Amniotic stem cell (primary cell): ENCODE data around the gene PTGDR.
A peak's percentile ranks its signal among the peaks of the same experiment; 100 is the strongest.

Experiments
- DNase-seq: peaks from one replicate; lab custom pipeline; 2025; lab: John Stamatoyannopoulos, UW

PTGDR gene

DNA sequence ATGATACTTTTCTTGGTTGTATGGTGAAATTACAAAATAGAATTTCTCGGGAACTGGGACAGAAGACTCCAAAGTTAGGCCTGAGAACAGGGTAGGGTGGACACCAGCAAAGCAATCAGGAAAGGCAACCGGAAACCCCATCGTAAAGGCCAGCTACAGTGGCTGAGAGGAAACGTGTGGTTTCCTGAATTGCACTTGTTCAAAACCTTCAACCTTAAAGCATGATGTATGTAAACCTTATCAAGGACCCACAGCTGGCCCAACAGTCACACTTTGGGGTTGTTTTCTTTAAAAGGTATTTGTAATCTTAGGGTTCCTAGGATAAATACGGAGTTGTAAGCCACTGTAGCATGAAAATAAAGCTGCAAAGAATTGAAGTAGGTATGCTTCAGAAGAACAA, 2.2 kb upstream of the PTGDR start:
- no peak for DNase-seq

DNA sequence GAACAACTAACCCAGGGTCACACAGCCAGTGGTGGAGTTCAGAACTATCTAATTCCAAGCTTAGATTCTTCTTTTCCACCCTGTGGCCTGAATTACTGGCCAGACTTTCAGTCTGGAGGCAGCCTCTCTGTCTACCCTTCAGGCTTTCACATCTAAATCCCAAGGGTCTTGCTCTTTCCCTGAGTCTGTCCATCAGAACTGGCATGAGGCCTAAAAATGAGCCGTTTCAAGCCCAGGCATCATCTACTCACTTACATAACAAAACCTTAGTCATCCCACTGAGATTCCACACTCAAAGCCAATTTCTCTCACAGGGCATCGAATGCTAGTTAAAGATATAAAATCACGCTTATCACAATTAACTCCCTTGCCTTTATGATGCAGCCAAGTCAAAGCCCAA, 1.3 kb upstream of the PTGDR start:
- no peak for DNase-seq

DNA sequence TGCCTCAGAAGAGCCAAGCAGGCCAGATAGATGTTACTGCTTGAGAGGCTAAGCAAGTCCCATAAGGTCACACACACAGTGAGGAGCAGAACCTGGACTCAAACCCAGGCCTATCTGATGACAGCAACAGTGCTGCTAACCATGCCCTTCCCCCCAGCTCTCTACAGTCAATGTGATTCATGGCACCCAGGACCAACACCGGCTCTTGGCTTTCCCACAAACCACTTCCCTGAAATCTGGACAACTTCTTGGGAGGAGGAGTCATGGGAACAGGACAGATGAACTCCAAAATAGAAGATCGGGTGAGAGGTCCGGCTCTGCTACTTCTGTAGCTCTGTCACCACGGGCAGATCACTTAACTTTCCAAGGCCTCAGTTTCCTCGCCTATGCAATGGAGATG, 716 bp upstream of the PTGDR start:
- no peak for DNase-seq

DNA sequence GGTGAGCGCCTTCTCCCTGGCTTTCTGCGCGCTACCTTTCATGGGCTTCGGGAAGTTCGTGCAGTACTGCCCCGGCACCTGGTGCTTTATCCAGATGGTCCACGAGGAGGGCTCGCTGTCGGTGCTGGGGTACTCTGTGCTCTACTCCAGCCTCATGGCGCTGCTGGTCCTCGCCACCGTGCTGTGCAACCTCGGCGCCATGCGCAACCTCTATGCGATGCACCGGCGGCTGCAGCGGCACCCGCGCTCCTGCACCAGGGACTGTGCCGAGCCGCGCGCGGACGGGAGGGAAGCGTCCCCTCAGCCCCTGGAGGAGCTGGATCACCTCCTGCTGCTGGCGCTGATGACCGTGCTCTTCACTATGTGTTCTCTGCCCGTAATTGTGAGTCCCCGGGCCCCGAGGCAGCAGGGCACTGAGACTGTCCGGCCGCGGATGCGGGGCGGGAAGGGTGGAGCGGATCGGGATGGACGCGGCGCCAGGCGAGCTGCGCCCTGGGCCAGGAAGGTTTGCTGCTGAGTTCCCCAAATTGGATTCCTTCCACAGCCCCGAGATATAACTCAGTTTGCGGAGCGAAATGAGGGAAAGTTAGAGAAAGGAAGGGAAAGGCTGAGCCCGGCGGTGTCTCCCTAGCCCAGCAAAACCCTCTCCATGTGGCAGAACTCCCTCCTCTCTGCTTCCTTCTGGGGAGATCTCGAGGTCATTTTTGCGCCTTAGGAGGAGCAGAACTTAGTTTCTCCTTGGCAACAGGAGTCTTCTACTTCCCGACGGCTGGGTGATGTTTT, 972 bp downstream of the PTGDR start:
- DNase-seq = no peak

DNA sequence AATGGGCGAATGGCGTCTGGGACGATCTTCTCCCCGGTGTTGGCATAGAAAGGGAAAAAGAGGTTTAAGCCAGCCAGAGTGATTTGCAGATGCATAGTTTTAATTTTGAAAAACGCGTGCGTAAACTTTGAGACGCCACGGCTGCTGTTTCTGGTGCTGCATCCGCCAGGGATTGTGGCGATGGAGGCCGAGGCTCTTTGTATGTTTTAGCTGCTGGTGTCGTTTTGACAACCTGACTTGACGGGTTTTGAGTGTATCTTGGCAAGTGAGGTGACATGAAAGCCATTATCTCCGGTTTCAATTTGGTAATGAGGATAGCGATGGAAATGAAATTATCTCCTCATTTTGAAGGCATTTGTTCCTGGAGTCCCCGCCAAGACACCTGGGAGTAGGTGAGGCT, 1.6 kb downstream of the PTGDR start:
- DNase-seq = no peak

DNA sequence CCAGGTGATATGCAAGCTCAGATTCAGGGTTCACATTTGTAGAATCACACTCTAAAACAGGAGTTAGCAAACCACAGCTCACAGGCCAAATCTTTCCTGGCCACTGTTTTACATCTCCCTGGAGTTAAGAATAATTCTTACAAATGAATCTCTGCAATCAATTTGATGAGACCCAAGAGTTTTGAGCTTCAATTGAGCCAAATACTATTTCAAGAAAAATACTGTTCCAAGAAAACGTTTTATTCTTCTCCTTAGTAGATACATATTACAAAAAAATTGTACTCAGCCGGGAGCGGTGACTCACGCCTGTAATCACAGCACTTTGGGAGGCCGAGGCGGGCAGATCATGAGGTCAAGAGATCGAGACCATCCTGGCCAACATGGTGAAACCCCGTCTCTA, 2.5 kb downstream of the PTGDR start:
- DNase-seq = no peak

DNA sequence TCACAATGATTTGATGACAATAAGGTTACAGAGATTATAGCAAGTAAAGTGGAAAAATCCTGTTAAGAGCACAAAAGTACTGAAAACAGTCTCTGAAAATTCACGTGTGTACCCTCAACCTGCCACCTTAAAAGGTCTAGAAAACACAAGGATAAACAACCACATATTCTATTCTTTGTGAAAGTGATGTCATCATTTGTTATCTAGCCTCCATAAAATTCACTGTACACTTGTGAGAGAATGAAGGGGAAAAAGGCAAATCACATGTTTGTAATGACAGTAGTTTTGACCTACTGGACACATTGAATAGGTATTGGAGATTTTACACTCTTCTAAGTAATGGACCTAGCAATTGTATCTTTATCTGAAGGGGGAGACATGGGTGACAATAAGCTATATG, 4.0 kb downstream of the PTGDR start:
- DNase-seq = no peak

DNA sequence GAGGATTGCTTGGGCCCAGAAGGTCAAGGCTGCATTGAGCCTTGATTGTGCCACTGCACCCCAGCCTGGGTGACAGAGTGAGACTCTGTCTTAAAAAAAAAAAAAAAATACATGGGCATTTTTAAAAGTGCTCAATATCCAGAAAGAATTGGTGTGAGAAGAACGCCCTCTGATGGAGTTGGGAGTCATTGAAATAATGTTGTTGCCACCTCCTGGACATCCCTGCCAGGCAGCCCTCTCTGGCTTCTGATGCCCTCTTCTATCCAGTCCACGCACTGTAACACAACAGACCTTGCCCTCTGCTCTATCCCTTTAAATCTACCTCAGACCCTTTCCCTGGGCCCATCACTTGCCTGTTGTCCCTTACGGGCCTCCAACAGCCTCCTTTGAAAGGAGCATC, 4.9 kb downstream of the PTGDR start:
- DNase-seq = no peak

DNA sequence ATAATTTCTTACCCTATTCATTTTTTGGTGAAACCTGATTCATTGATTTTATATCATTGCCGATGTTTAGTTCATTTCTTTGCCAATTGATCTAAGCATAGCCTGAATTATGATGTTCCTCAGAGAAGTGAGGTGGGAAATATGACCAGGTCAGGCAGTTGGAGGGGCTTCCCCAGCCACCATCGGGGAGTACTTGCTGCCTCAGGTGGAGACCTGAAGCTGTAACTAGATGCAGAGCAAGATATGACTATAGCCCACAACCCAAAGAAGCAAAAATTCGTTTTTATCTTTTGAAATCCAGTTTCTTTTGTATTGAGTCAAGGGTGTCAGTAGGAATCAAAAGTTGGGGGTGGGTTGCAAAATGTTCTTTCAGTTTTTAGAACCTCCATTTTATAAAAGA, 7.9 kb downstream of the PTGDR start:
- no peak for DNase-seq

DNA sequence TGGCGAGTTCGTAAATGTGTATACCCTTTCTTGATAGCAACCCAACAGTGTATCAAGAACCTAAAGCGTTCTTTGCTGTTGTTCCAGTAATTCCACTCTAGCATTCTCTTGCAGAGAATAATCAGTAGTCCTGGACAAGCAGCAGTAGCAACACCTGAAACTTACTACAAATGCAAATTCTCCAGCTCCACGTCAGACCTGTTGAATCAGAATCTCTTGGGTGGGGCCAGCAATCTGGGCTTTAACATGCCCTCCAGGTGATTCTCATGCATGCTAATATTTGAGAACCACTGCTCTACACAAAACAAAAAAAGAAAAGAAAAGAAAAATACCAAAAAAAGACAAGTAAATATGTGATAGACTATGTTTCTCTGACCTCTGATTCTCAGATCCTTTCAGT, 10.1 kb downstream of the PTGDR start:
- DNase-seq = no peak

DNA sequence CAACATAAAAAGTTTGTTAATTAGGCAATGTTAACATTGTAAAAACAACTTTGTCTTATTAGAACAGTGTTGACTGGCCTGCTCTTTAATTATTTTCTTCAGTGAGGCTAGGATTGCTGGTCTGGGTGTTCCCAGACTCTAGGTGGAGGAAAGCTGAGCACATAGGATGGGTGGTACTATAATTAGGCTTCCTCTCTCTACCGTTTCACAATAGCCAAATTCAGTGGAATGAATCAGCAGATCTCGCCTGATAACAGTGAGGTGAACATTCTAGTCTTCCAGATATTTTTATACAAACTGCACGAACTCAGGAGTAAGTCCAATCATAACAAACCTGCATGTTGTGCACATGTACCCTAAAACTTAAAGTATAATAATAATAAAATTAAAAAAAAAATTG, 11.9 kb downstream of the PTGDR start:
- no peak for DNase-seq

DNA sequence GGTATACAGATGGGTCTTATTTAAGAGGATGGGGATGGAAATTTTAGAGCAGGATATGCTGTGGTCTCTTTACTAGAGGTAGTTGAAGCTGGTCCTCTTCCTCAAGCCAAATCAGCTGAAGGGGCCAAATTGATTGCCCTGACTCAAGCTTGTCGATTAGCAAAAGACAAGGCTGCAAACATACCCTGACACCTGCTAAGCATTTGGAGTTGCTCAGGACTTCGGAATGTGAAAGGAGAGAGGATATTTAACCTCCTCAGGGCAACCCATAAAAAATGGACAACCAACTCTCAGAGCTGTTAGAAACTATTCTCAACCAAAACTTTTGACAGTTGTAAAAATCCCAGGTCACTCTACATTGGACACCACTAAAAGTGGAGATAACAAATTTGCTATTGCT, 15.6 kb downstream of the PTGDR start:
- DNase-seq = no peak

DNA sequence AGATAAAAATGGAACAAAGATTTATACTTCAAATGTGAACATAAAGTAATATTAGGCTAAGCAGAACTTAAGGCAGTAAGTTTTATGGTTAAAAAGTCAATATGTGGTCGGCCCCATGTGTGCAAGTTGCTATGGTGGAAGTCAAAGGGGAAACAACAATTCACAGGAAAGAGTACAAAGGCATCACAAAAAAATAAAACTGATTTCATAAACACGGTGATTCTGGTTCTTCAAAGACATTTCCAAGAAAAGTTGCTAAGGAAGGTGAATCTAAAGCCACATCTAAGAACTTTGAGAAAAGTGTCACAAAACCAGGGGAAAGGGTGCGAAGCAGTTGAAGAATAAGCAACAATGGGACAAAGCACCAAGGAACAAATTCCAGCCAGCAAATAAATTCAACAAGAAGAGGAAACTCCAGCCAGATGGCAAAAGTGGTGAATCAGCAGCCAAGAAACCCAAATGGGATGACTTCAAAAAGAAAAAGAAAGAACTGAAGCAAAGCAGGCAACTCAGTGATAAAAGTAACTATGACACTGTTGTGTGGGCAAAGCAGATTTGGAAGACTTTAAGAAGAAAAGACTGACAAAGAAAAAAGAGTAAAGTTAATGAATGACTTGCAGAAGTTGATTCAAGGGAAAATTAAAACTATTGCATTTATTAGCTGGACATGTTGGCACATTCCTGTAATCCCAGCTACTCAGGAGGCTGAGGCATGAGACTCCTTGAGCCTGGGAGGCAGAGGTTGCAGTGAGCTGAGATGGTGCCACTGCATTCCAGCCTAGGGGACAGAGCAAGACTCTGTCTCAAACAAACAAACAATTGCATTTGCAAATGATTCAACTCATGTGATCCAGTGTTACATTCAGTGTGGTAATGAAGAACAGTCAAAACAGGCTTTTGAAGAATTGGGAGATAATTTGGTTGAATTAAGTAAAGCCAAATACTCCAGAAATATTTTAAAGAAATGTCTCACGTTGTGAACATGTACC, 19.5 kb downstream of the PTGDR start:
- DNase-seq = no peak

DNA sequence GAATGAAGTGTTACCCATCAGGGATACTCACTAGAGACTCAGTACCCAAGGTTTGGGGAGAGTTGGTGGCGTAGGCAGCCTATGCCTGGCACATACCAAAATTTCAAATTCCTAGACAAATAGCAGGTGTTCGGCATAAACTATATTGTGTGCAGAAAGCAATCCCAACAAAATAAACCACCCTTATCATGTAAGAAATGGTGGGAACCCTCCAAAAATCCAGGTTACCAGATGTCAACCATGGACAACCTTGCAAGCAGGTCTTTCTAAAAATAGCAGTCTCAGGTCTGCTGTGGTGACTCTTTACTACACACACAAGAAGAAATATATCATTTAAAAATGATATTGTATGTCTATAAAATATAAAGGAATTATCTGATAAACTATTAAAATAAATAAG, 28.9 kb downstream of the PTGDR start:
- DNase-seq = no peak

DNA sequence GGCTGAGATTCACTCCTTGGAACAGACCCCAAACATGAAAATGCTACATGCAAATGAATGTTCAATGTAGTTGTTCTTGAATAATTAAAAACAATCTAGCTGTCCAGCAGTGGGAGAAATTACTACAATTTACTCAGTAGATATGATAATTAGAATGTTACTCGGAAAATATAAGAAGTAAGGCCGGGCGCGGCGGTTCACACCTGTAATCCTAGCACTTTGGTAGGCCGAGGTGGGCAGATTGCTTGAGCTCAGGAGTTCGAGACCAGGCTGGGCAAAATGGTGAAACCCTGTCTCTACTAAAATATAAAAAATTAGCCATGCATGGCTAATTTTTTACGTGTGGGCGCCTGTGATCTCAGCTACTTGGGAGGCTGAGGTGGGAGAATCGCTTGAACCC, 31.3 kb downstream of the PTGDR start:
- no peak for DNase-seq

DNA sequence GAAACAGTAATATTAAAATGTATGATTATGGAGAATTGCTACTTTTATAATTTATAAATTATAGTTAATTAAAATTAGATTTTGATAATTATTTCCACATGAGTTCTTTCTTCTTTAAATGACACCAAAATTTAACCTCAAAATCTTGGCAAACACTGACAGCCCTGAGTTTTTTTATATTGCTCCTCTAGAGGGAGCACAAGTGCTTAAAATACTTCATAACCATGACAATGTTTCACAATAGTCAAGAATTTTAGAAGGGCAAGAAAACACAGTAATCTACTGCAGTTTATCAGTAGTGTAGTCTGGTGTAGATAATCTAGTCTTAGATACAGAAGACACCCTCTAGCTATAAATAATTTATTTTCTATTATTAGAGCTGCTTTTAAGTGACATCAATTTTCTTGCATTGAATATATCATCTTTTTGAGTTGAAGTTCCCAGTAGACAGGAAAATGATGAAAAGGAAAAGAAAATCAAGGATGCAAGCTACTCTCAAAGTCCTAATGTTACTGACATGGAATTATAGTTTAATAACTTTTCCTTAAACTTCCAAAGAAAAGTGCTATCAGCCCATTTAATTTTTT, 32.3 kb downstream of the PTGDR start:
- peak; percentile 3 for DNase-seq

DNA sequence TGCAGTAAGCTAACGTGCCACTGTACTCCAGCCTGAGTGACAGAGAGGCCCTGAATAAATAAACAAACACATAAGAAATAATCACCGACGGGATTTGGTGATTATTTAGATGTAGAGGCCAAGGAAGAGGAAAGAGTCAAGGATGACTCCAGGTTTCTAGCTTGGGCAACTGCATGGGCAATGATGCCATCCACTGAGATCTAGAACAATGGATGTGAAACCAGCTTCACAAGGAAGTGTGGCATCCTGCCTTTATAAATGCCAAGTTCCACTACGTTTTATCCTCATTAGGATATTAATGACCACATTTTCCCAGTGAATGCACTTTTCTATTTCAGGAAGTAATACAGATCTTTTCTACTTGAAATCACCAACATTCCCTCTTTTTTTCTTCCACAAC, 35.7 kb downstream of the PTGDR start:
- DNase-seq = no peak

DNA sequence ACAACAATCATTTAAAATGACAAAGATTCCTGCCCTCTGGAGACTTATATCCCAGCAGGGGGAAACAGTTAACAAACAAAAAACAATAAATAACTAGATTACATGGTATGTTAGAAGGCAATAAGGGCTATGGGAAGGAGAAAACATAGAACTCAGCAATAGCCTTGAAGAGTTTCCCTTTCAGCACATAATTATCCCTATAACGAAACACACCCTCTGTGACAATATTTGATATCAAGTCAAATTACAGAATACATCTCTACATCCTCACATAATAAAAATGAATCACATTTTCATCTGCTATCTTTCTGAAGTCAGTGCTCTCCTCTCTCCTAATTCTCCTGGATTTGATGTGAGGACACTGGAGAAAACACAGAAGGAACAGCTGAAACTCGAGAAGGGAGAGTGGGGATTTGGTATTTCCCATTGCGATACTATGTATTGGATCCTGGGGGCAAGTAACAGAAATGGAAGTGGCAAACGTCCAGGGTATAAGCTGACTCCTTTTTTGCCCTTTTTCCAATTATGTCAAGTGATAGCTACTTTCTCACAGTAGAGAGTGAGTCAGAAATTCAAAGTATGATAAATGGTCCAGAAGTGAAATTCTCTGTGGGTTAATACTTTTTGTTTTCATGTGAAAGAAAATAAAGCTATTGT, 36.9 kb downstream of the PTGDR start:
- no peak for DNase-seq

DNA sequence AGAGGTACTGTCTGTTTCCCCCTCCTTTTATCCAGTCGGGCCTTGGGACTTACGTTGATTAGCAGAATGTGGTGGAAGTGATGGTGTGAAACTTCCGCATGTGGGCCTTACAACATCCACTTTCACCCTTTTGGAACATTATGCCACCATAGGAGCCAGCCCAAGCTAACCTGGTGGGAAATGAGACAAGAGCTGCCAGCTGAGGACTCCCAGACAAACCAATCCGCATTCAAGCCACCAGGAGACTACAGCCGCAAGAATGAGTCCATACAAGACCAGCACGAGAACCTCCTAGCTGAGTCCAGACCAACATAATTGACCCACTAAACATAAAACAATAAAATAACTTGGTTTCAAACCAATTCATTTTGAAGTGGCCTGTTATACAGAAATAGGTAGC, 37.5 kb downstream of the PTGDR start:
- no peak for DNase-seq

DNA sequence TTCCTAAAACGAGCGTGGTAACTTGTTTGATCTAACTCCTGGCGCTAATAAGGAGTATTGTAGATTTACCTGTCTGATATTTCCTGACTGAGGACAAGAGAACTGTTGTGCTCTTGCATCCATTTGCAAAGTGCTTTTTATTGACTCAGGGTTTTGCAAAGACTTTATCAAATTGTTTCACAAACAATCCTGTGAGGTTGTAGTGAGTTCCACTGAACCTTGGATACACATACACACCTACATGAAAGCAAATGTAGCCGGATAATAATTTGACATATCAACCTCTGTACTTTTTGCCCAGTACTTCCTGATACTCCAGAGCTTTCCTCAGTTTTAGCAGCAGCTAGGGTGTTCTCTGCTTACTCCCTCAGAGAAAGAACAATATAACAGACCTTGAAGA, 39.9 kb downstream of the PTGDR start:
- DNase-seq = no peak

DNA sequence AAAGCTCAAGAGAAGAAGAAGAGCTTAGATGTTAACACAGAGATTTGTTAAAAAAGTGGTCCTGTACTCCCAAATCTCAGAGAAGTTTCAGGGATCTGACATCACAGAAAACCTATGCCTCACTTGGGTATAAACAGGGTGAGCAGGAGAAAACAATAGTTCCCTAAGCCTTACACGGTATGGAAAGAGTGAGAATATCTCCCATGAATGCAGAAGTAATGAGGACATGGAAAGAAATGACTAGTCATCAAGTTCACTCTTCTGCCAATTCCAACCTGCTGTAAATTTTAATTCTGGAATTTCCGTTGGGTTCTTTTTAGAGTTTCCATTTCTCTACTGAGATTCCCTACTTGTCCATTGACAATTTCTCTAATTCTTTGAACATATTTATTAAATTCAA, 40.4 kb downstream of the PTGDR start:
- no peak for DNase-seq

DNA sequence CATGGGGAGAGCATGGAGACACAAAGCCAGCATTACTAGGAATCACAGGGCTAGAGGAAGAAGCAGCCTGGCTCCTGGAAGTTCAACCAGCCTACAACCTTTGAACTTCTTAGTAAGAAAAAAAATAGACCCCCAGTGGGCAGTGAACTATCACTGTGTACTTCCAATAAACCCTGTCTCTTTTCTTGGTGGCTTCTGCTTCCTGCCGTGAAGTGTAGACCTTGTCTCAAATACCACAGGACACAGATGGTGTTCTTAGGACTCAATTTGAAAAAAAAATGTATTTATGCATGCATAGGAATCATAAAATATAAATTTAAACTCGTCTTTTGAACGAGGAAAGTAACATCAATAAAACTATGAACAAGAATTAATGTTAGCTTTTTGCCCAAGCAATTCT, 43.0 kb downstream of the PTGDR start:
- DNase-seq = no peak
